MCF 10A (cell line): Measurements from ENCODE around the gene YDJC. TPM values are rescaled to one million over a fixed set of nuclear protein-coding genes. Genes with fewer than 3 reads are reported as not detected.

Experiments
- BruUV-seq: library from RNA; stranded (reverse); fragments of 400-500 nt; replicated peaks from 2 replicates; lab custom pipeline; 2021; lab: Mats Ljungman, UMichigan
- CTCF ChIA-PET: fragments of 300-600 bp; sonication (Branson Sonifier 250); formaldehyde crosslinking; extraction: SDS; loops from one replicate; lab custom pipeline; 2021; ENCODE audit warnings: antibody characterized with exemption, inconsistent platforms; lab: Yijun Ruan, JAX
- POLR2A ChIA-PET: fragments of 300-600, 350-650 bp; sonication (Branson Sonifier 250); formaldehyde crosslinking; extraction: SDS; loops from one replicate; lab custom pipeline; 2020; ENCODE audit warnings: antibody characterized with exemption, inconsistent platforms; lab: Yijun Ruan, JAX
- DNase-seq: peaks from one replicate; pipeline ENCODE4 v3.0.0-alpha.2; 2018; ENCODE audit not compliant: unreplicated experiment
- H3K27ac Mint-ChIP-seq: one replicate; pipeline ENCODE4 v1.8.0; 2022; ENCODE audit warnings: mild to moderate bottlenecking, low read depth, mixed read lengths; ENCODE audit not compliant: unreplicated experiment
- H3K27me3 Mint-ChIP-seq: one replicate; pipeline ENCODE4 v1.8.0; 2022; ENCODE audit warnings: mixed read lengths; ENCODE audit not compliant: insufficient read depth, unreplicated experiment
- H3K36me3 Mint-ChIP-seq: one replicate; pipeline ENCODE4 v1.8.0; 2022; ENCODE audit warnings: mild to moderate bottlenecking, moderate library complexity, mixed read lengths; ENCODE audit not compliant: insufficient read depth, unreplicated experiment
- H3K4me1 Mint-ChIP-seq: one replicate; pipeline ENCODE4 v1.8.0; 2022; ENCODE audit warnings: mixed read lengths; ENCODE audit not compliant: insufficient read depth, unreplicated experiment
- H3K4me3 Mint-ChIP-seq: one replicate; pipeline ENCODE4 v1.8.0; 2022; ENCODE audit warnings: mild to moderate bottlenecking, moderate library complexity, mixed read lengths; ENCODE audit not compliant: unreplicated experiment
- H3K9me3 Mint-ChIP-seq: one replicate; pipeline ENCODE4 v1.8.0; 2022; ENCODE audit warnings: mixed read lengths; ENCODE audit not compliant: unreplicated experiment
- intact Hi-C: fragments of 100-400 bp; cut with micrococcal nuclease; formaldehyde crosslinking; loops from 2 replicates; pipeline ENCODE4 v1.14.1; 2022
- total RNA-seq: library from RNA; stranded (reverse); gene quantifications from 2 replicates; pipeline ENCODE4 v1.2.3, GENCODE V29; 2022
- TF ChIP-seq, protein P1 (sequence below): fragments of 200-600 bp; IDR thresholded peaks from one replicate; pipeline ENCODE4 v1.8.0; 2022; ENCODE audit warnings: antibody characterized with exemption, mild to moderate bottlenecking; ENCODE audit not compliant: unreplicated experiment

Gene YDJC
- total RNA-seq, 1 experiment from 2014 or later = 83.5 TPM

GRCh38 chr22:21660904-21661303, 31.1 kb upstream of the YDJC start:
- peaks cover 8% of the 10 kb centered on the region for H3K36me3 Mint-ChIP-seq
- ChIA-PET POLR2A (no interaction called here), CTCF (no interaction called here)
- no peak for DNase-seq
- H3K27me3 Mint-ChIP-seq = no peaks in the 10 kb centered on the region
- intact Hi-C loops = no loop called here
- TF ChIP-seq, protein P1, sequence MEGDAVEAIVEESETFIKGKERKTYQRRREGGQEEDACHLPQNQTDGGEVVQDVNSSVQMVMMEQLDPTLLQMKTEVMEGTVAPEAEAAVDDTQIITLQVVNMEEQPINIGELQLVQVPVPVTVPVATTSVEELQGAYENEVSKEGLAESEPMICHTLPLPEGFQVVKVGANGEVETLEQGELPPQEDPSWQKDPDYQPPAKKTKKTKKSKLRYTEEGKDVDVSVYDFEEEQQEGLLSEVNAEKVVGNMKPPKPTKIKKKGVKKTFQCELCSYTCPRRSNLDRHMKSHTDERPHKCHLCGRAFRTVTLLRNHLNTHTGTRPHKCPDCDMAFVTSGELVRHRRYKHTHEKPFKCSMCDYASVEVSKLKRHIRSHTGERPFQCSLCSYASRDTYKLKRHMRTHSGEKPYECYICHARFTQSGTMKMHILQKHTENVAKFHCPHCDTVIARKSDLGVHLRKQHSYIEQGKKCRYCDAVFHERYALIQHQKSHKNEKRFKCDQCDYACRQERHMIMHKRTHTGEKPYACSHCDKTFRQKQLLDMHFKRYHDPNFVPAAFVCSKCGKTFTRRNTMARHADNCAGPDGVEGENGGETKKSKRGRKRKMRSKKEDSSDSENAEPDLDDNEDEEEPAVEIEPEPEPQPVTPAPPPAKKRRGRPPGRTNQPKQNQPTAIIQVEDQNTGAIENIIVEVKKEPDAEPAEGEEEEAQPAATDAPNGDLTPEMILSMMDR = no peak
- no TSS peak for BruUV-seq
- H3K27ac Mint-ChIP-seq = no peak overlapping the region
- H3K4me3 Mint-ChIP-seq = no peak overlapping the region
- H3K4me1 Mint-ChIP-seq = peaks cover 5% of the 10 kb centered on the region
- no peaks in the 10 kb centered on the region for H3K9me3 Mint-ChIP-seq

DNA sequence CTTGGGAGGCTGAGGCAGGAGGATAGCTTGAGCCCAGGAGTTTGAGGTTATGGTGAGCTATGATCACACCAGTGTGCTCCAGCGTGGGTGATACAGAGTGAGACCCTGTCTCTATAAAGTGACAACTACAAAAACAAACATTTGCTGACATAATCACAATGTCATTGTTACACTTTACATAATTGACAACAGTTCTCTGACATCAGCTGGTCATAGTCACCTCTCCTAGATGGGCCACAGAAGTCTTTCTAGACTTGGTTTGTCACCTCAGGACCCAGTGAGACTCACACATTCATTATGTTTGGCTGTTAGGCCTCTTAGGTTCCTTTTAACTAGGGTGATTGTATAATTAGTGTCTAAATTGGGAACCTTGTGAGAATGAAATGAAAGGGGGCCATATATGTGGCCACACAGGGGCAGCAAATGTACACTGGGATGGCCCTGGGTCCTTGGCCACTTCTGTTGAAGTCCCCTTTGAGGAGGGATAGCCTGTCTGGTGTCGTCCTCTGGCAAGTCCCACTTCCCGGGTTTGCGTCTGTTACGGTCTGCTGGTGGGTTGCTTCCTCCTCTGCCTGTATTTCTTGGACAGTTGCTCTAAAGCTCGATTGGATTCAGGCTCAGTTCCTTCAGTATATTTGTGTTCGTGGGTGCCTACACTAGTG, 30.2 kb upstream of the YDJC start:
- Mint-ChIP-seq H3K4me1 (peaks cover 5% of the 10 kb centered on the region), H3K4me3 (no peak overlapping the region), H3K27me3 (no peaks in the 10 kb centered on the region), H3K27ac (no peak overlapping the region), H3K9me3 (no peaks in the 10 kb centered on the region), H3K36me3 (no peaks in the 10 kb centered on the region)
- CTCF ChIA-PET = interaction anchor here (1.1 to 1.2 kb wide), 2 partner anchors 13 to 17 kb away, joined by 3 to 7 read pairs; no protein-coding TSS in a partner anchor
- intact Hi-C loops = no loop called here
- POLR2A ChIA-PET = no interaction called here
- TF ChIP-seq, protein P1 = no peak
- no TSS peak for BruUV-seq
- DNase-seq = no peak

- H3K9me3 Mint-ChIP-seq = no peaks in the 10 kb centered on the region
- TF ChIP-seq, protein P1 = no peak
- POLR2A ChIA-PET = interaction anchor here (0.9 to 1.6 kb wide), 2 partner anchors 8 to 16 kb away, joined by 7 to 8 read pairs; partner anchors contain the start of genes PPIL2 and SDF2L1
- intact Hi-C loops = no loop called here
- DNase-seq = no peak
- H3K27ac Mint-ChIP-seq = no peak overlapping the region
- CTCF ChIA-PET = no interaction called here
- no TSS peak for BruUV-seq
- H3K36me3 Mint-ChIP-seq = no peaks in the 10 kb centered on the region
- H3K4me1 Mint-ChIP-seq = peaks cover 5% of the 10 kb centered on the region
- H3K27me3 Mint-ChIP-seq = no peaks in the 10 kb centered on the region
- peak overlapping the region; percentile 67 for H3K4me3 Mint-ChIP-seq
Measured at GRCh38 chr22:21657360-21658032, 27.7 kb upstream of the YDJC start.

DNA sequence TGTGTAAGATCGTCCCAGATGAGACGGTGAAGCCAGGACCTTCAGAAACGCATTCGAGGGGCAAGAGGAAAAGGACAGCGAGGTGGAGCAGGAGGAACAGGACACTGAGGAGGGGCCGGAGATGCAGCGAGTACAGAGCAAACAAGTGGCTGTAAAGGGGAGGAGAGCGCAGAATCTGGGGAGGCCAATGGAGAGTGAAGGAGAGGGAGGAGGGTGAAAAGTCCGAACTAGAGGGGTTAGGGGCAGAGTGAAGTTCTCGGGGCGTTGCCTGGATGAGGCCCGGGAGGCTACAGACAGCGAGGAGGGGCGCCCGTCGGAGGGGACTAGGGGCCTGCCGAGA, 27.2 kb upstream of the YDJC start:
- Mint-ChIP-seq H3K27ac (no peak overlapping the region), H3K36me3 (no peaks in the 10 kb centered on the region), H3K4me1 (peaks cover 5% of the 10 kb centered on the region), H3K9me3 (no peaks in the 10 kb centered on the region), H3K27me3 (no peaks in the 10 kb centered on the region), H3K4me3 (peak overlapping the region; percentile 67)
- ChIA-PET POLR2A (interaction anchor here (0.9 to 1.6 kb wide), 2 partner anchors 9 to 15 kb away, joined by 7 to 8 read pairs; partner anchors contain the start of genes PPIL2 and SDF2L1), CTCF (interaction anchor here (0.5 kb wide), 1 partner anchor 296 kb away, joined by 4 read pairs; the partner anchor contains the start of gene PPM1F)
- DNase-seq = no peak
- intact Hi-C loops = no loop called here
- BruUV-seq = no TSS peak
- TF ChIP-seq, protein P1 = no peak
